ES-I3 (cell line): ENCODE measurements around the gene HSPA9.

ENCODE experiments used
- H3K36me3 ChIP-seq: 2 replicates; pipeline ENCODE4 v1.6.1; 2013; ENCODE audit warnings: mild to moderate bottlenecking, low read length, control low read depth, moderate library complexity; ENCODE audit not compliant: insufficient read depth
- H3K4me1 ChIP-seq: 2 replicates; pipeline ENCODE4 v1.6.1; 2013; ENCODE audit warnings: mild to moderate bottlenecking, control low read depth, low read length; ENCODE audit not compliant: insufficient read depth
- H3K9ac ChIP-seq: 2 replicates; pipeline ENCODE4 v1.6.1; 2013; ENCODE audit warnings: low read depth, mild to moderate bottlenecking, low read length, moderate library complexity
- H3K9me3 ChIP-seq: 2 replicates; pipeline ENCODE4 v1.6.1; 2013; ENCODE audit warnings: mild to moderate bottlenecking, low read length, moderate library complexity; ENCODE audit not compliant: control insufficient read depth, insufficient read depth

Gene HSPA9

GRCh38 chr5:138575194-138576015, at the start of gene HSPA9:
Gene HSPA9, minus strand, starts transcription at chr5:138575401. Its CDS starts 83 bp downstream, at chr5:138575318.
- H3K9me3 ChIP-seq, result no peaks in the 10 kb centered on the region
- H3K4me1 ChIP-seq, result no peaks in the 10 kb centered on the region
- H3K36me3 ChIP-seq, result peaks cover 27% of the 10 kb centered on the region
- H3K9ac ChIP-seq, result peak within 1 kb of the TSS; percentile 87

GRCh38 chr5:138623053-138623452, 47.9 kb upstream of the HSPA9 start:
- H3K4me1 ChIP-seq, result peaks cover 5% of the 10 kb centered on the region
- H3K9me3 ChIP-seq, result no peaks in the 10 kb centered on the region

GRCh38 chr5:138622051-138622450, 46.9 kb upstream of the HSPA9 start:
- H3K36me3 ChIP-seq, result no peaks in the 10 kb centered on the region
- no peaks in the 10 kb centered on the region for H3K9me3 ChIP-seq
- H3K4me1 ChIP-seq, result peaks cover 5% of the 10 kb centered on the region
- no peak overlapping the region for H3K9ac ChIP-seq

More at GRCh38 chr5:138623053-138623452, 47.9 kb upstream of the HSPA9 start:
- H3K36me3 ChIP-seq, result no peaks in the 10 kb centered on the region
- H3K9ac ChIP-seq, result no peak overlapping the region

- Histone ChIP-seq H3K36me3 (no peaks in the 10 kb centered on the region), H3K9ac (no peak overlapping the region), H3K9me3 (no peaks in the 10 kb centered on the region), H3K4me1 (peaks cover 5% of the 10 kb centered on the region)
Measured at GRCh38 chr5:138620663-138621224, 45.5 kb upstream of the HSPA9 start.

- no peaks in the 10 kb centered on the region for H3K36me3 ChIP-seq
- H3K4me1 ChIP-seq, result no peaks in the 10 kb centered on the region
- no peaks in the 10 kb centered on the region for H3K9me3 ChIP-seq
- no peak overlapping the region for H3K9ac ChIP-seq
Measured at GRCh38 chr5:138616508-138616907, 41.3 kb upstream of the HSPA9 start.

GRCh38 chr5:138615461-138615860, 40.3 kb upstream of the HSPA9 start:
- Histone ChIP-seq H3K36me3 (no peaks in the 10 kb centered on the region), H3K9me3 (no peaks in the 10 kb centered on the region), H3K9ac (no peak overlapping the region), H3K4me1 (no peaks in the 10 kb centered on the region)

- no peaks in the 10 kb centered on the region for H3K36me3 ChIP-seq
- no peaks in the 10 kb centered on the region for H3K9me3 ChIP-seq
- H3K4me1 ChIP-seq, result peaks cover 11% of the 10 kb centered on the region
- H3K9ac ChIP-seq, result peak overlapping the region; percentile 52
Measured at GRCh38 chr5:138611678-138612218, 36.5 kb upstream of the HSPA9 start.

GRCh38 chr5:138610918-138611677, 35.9 kb upstream of the HSPA9 start:
- Histone ChIP-seq H3K36me3 (no peaks in the 10 kb centered on the region), H3K9ac (peak overlapping the region; percentile 52), H3K4me1 (peaks cover 11% of the 10 kb centered on the region), H3K9me3 (no peaks in the 10 kb centered on the region)

GRCh38 chr5:138610415-138610917, 35.3 kb upstream of the HSPA9 start:
- Histone ChIP-seq H3K36me3 (no peaks in the 10 kb centered on the region), H3K9ac (peak overlapping the region; percentile 52; the same call in 1 of the 2 replicates), H3K9me3 (no peaks in the 10 kb centered on the region), H3K4me1 (peaks cover 11% of the 10 kb centered on the region)

- H3K9ac ChIP-seq, result no peak overlapping the region
- no peaks in the 10 kb centered on the region for H3K9me3 ChIP-seq
- H3K36me3 ChIP-seq, result no peaks in the 10 kb centered on the region
- H3K4me1 ChIP-seq, result peaks cover 11% of the 10 kb centered on the region
Measured at GRCh38 chr5:138606378-138607064, 31.3 kb upstream of the HSPA9 start.

GRCh38 chr5:138605254-138605972, 30.2 kb upstream of the HSPA9 start:
- H3K9me3 ChIP-seq, result no peaks in the 10 kb centered on the region
- no peaks in the 10 kb centered on the region for H3K36me3 ChIP-seq
- H3K9ac ChIP-seq, result no peak overlapping the region
- H3K4me1 ChIP-seq, result peaks cover 11% of the 10 kb centered on the region

GRCh38 chr5:138604176-138604785, 29.1 kb upstream of the HSPA9 start:
- H3K9me3 ChIP-seq, result no peaks in the 10 kb centered on the region
- no peak overlapping the region for H3K9ac ChIP-seq
- H3K36me3 ChIP-seq, result no peaks in the 10 kb centered on the region
- H3K4me1 ChIP-seq, result peaks cover 1% of the 10 kb centered on the region; the same call in 1 of the 2 replicates
